SK-N-SH (cell line): ENCODE measurements around the gene PCNX2. TPM values are rescaled to one million over a fixed set of nuclear protein-coding genes. Genes with fewer than 3 reads are reported as not detected.

Source experiments
- CTCF ChIA-PET: fragments of 300-600, 350-600 bp; formaldehyde crosslinking; extraction: SDS; loops from one replicate; lab custom pipeline; 2021; lab: Yijun Ruan, JAX
- POLR2A ChIA-PET: fragments of 350-600 bp; sonication (Branson Sonifier 250); formaldehyde crosslinking; extraction: SDS; loops from one replicate; lab custom pipeline; 2020; ENCODE audit warnings: antibody characterized with exemption, inconsistent platforms; lab: Yijun Ruan, JAX
- DNase-seq: peaks from one replicate; pipeline ENCODE4 v3.0.0; 2012
- H2AFZ ChIP-seq: fragments of 200-600 bp; sonication (generic); 2 replicates; pipeline ENCODE4 v1.8.1; 2016; ENCODE audit warnings: antibody characterized with exemption, mild to moderate bottlenecking, low read depth
- H3F3A ChIP-seq: fragments of 200-600 bp; sonication (generic); replicated peaks from 2 replicates; pipeline ENCODE3; 2016; ENCODE audit warnings: antibody characterized with exemption, mild to moderate bottlenecking; ENCODE audit not compliant: insufficient read depth
- H3K27ac ChIP-seq, 2 experiments: fragments of 200-500 bp in 1 of 2; fragments of 200-600 bp in 1 of 2; sonication (Bioruptor generic) in 1 of 2; sonication (generic), shearing (Covaris generic) in 1 of 2; 2 replicates each; pipeline versions ENCODE4 v1.5.1 to v1.6.1; 2014 to 2016; ENCODE audit warnings: low read depth in 2 of 2, inconsistent platforms in 1 of 2, low read length in 1 of 2, mild to moderate bottlenecking in 1 of 2, mixed read lengths in 1 of 2
- H3K27me3 ChIP-seq: fragments of 200-600 bp; sonication (generic), shearing (Covaris generic); 2 replicates; pipeline ENCODE4 v1.6.1; 2016; ENCODE audit warnings: mixed run types; ENCODE audit not compliant: insufficient read depth
- H3K36me3 ChIP-seq, 2 experiments: fragments of 200-500 bp in 1 of 2; fragments of 200-600 bp in 1 of 2; sonication (Bioruptor generic) in 1 of 2; sonication (generic) in 1 of 2; replicated peaks in 1 of 2; 2 replicates each; pipeline versions ENCODE3 to v1.5.1; 2014 to 2016; ENCODE audit warnings: low read length in 1 of 2, mild to moderate bottlenecking in 1 of 2; ENCODE audit not compliant: insufficient read depth in 2 of 2, control insufficient read depth in 1 of 2
- H3K4me1 ChIP-seq, 2 experiments: fragments of 200-500 bp in 1 of 2; fragments of 200-600 bp in 1 of 2; sonication (Bioruptor generic) in 1 of 2; sonication (generic), shearing (Covaris generic) in 1 of 2; 2 replicates each; pipeline versions ENCODE4 v1.5.1 to v1.6.1; 2014 to 2016; ENCODE audit warnings: low read depth in 1 of 2, low read length in 1 of 2, mixed run types in 1 of 2; ENCODE audit not compliant: insufficient read depth in 2 of 2, control insufficient read depth in 1 of 2
- H3K4me2 ChIP-seq: fragments of 200-600 bp; sonication (generic), shearing (Covaris generic); 2 replicates; pipeline ENCODE4 v1.6.1; 2017; ENCODE audit warnings: mixed run types
- H3K4me3 ChIP-seq, 2 experiments: fragments of 200-500 bp in 1 of 2; fragments of 200-600 bp in 1 of 2; sonication (Bioruptor generic) in 1 of 2; sonication (generic), shearing (Covaris generic) in 1 of 2; 2 replicates each; pipeline versions ENCODE4 v1.5.1 to v1.8.1; 2014 to 2016; ENCODE audit warnings: low read depth in 2 of 2, inconsistent platforms in 1 of 2, low read length in 1 of 2, mild to moderate bottlenecking in 1 of 2, mixed read lengths in 1 of 2, moderate library complexity in 1 of 2
- H3K79me2 ChIP-seq: fragments of 200-600 bp; sonication (generic); 2 replicates; pipeline ENCODE4 v1.8.1; 2017; ENCODE audit warnings: mild to moderate bottlenecking; ENCODE audit not compliant: insufficient read depth
- H3K9ac ChIP-seq: fragments of 200-600 bp; sonication (generic); 2 replicates; pipeline ENCODE4 v1.6.1; 2017; ENCODE audit warnings: mixed run types
- H3K9me2 ChIP-seq: fragments of 200-600 bp; sonication (generic); 2 replicates; pipeline ENCODE4 v1.6.1; 2017; ENCODE audit warnings: mixed run types
- H3K9me3 ChIP-seq: fragments of 200-600 bp; sonication (generic); 2 replicates; pipeline ENCODE4 v1.6.1; 2017; ENCODE audit warnings: mixed run types, mild to moderate bottlenecking, moderate library complexity
- H4K20me1 ChIP-seq: fragments of 200-600 bp; sonication (generic); 2 replicates; pipeline ENCODE4 v1.6.1; 2017; ENCODE audit warnings: mild to moderate bottlenecking, mixed run types; ENCODE audit not compliant: insufficient read depth
- CHD2 ChIP-seq: fragments of 150-350 bp; IDR thresholded peaks from 2 replicates; pipeline ENCODE4 v1.6.1; 2018; ENCODE audit warnings: low read length; ENCODE audit not compliant: partially characterized antibody
- ELF1 ChIP-seq: IDR thresholded peaks from 2 replicates; pipeline ENCODE4 v1.4.0; 2012
- EP300 ChIP-seq, 2 experiments: IDR thresholded peaks; 2 replicates each; pipeline versions ENCODE4 v1.4.0 to v1.6.1; 2012; ENCODE audit warnings: borderline replicate concordance in 1 of 2, low read depth in 1 of 2, low read length in 1 of 2
- FOSL2 ChIP-seq: IDR thresholded peaks from 2 replicates; pipeline ENCODE4 v1.4.0; 2012; ENCODE audit warnings: low read depth, mild to moderate bottlenecking, moderate library complexity, borderline replicate concordance
- GABPA ChIP-seq: IDR thresholded peaks from 2 replicates; pipeline ENCODE4 v1.4.0; 2012; ENCODE audit warnings: low read depth, mild to moderate bottlenecking
- GATA2 ChIP-seq: sonication (generic); formaldehyde crosslinking; IDR thresholded peaks from 2 replicates; pipeline ENCODE4 v1.5.0; 2020; ENCODE audit warnings: mild to moderate bottlenecking, missing genetic modification reagents
- IRF3 ChIP-seq: fragments of 150-350 bp; IDR thresholded peaks from 2 replicates; pipeline ENCODE4 v1.6.1; 2016; ENCODE audit warnings: mild to moderate bottlenecking, low read depth, low read length
- MXI1 ChIP-seq: IDR thresholded peaks from 2 replicates; pipeline ENCODE4 v1.6.1; 2012; ENCODE audit warnings: mild to moderate bottlenecking, low read depth, low read length, improper control_type of control experiment
- NFIC ChIP-seq: IDR thresholded peaks from 2 replicates; pipeline ENCODE4 v1.4.0; 2012; ENCODE audit warnings: borderline replicate concordance
- NRF1 ChIP-seq: IDR thresholded peaks from 2 replicates; pipeline ENCODE4 v1.6.1; 2012; ENCODE audit warnings: low read depth, mild to moderate bottlenecking, low read length
- POLR2AphosphoS5 ChIP-seq: IDR thresholded peaks from 2 replicates; pipeline ENCODE4 v1.6.1; 2012; ENCODE audit warnings: low read depth, low read length
- RAD21 ChIP-seq: IDR thresholded peaks from 2 replicates; pipeline ENCODE4 v1.6.1; 2012; ENCODE audit warnings: mild to moderate bottlenecking, low read length
- RXRA ChIP-seq: IDR thresholded peaks from 2 replicates; pipeline ENCODE4 v1.4.0; 2012; ENCODE audit warnings: low read depth, mild to moderate bottlenecking, borderline replicate concordance
- SIN3A ChIP-seq: IDR thresholded peaks from 2 replicates; pipeline ENCODE4 v1.6.1; 2012; ENCODE audit warnings: low read depth, mild to moderate bottlenecking, low read length, moderate library complexity, borderline replicate concordance
- TAF1 ChIP-seq: IDR thresholded peaks from 2 replicates; pipeline ENCODE4 v1.6.1; 2012; ENCODE audit warnings: low read depth, mild to moderate bottlenecking, low read length, moderate library complexity, borderline replicate concordance
- TCF12 ChIP-seq: IDR thresholded peaks from 2 replicates; pipeline ENCODE4 v1.4.0; 2012
- TEAD4 ChIP-seq: IDR thresholded peaks from 2 replicates; pipeline ENCODE4 v1.4.0; 2012; ENCODE audit warnings: mild to moderate bottlenecking, borderline replicate concordance; ENCODE audit not compliant: insufficient read depth
- USF2 ChIP-seq: fragments of 150-350 bp; IDR thresholded peaks from 2 replicates; pipeline ENCODE4 v1.6.1; 2017; ENCODE audit warnings: antibody characterized with exemption, low read length, low read depth, borderline replicate concordance
- YY1 ChIP-seq: IDR thresholded peaks from 2 replicates; pipeline ENCODE4 v1.4.0; 2012; ENCODE audit warnings: low read depth, mild to moderate bottlenecking
- WGBS: methylation state at CpG from one replicate; pipeline ENCODE4 v1.1.6; 2017; ENCODE audit warnings: low lambda C conversion rate; 5-methylcytosine and 5-hydroxymethylcytosine counted together
- polyA plus RNA-seq, 3 experiments: library from polyadenylated mRNA; depleted of rRNA; stranded (reverse); fragments of >200 nt; gene quantifications; 2 replicates each; pipeline ENCODE4 v1.2.3, GENCODE V29; 2012
- TF ChIP-seq, protein P1 (sequence below): IDR thresholded peaks from 2 replicates; pipeline ENCODE4 v1.6.1; 2012; ENCODE audit warnings: mild to moderate bottlenecking, low read depth, low read length, moderate library complexity

PCNX2 gene
- polyA plus RNA-seq, 1 of the 3 experiments (the other 2 are of a cell fraction), result 10.6 TPM

DNA sequence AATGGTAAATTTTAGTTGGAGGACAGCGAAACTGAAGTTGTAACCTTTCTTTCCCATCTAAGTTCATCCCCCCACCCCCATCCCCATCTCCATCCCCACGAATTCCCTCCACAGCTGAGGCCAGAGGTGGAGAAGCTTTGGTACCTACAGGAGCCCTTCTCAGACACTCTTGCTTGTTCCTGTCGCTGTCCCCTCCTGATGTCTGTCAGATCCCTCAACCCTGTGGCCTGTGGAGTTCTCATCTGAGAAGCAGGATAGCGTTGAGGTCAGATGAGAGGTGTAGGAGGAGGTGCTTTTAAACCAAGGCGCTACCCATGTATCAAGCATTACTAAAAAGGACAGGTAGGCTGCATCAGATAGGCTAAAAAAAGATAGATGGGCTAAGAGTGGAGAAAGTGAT lies 344.3 kb downstream of the PCNX2 start:
- ChIA-PET CTCF (interaction anchor here (3.5 kb wide), 1 partner anchor 28 kb away, joined by 15 read pairs; no protein-coding TSS in a partner anchor), POLR2A (no interaction called here)
- Histone ChIP-seq H3K9me2 (no peaks in the 10 kb centered on the region), H3K36me3 (peaks cover 0 to 3% of the 10 kb centered on the region in 2 experiments), H3K9me3 (no peaks in the 10 kb centered on the region), H3K9ac (peak overlapping the region; percentile 67), H3K4me2 (peak overlapping the region; percentile 83), H3K27ac (peak overlapping the region in 1 of 2 experiments; percentile 96; a peak in 1 of 4 replicates), H3F3A (no peaks in the 10 kb centered on the region), H2AFZ (peak overlapping the region; percentile 95), H3K4me3 (peak overlapping the region; percentile 81 to 87), H3K27me3 (no peaks in the 10 kb centered on the region), H3K4me1 (peaks cover 0 to 20% of the 10 kb centered on the region in 2 experiments; a peak in 3 of 4 replicates), H4K20me1 (no peaks in the 10 kb centered on the region), H3K79me2 (peaks cover 4% of the 10 kb centered on the region; the same call in 1 of the 2 replicates)
- TF ChIP-seq, protein P1, sequence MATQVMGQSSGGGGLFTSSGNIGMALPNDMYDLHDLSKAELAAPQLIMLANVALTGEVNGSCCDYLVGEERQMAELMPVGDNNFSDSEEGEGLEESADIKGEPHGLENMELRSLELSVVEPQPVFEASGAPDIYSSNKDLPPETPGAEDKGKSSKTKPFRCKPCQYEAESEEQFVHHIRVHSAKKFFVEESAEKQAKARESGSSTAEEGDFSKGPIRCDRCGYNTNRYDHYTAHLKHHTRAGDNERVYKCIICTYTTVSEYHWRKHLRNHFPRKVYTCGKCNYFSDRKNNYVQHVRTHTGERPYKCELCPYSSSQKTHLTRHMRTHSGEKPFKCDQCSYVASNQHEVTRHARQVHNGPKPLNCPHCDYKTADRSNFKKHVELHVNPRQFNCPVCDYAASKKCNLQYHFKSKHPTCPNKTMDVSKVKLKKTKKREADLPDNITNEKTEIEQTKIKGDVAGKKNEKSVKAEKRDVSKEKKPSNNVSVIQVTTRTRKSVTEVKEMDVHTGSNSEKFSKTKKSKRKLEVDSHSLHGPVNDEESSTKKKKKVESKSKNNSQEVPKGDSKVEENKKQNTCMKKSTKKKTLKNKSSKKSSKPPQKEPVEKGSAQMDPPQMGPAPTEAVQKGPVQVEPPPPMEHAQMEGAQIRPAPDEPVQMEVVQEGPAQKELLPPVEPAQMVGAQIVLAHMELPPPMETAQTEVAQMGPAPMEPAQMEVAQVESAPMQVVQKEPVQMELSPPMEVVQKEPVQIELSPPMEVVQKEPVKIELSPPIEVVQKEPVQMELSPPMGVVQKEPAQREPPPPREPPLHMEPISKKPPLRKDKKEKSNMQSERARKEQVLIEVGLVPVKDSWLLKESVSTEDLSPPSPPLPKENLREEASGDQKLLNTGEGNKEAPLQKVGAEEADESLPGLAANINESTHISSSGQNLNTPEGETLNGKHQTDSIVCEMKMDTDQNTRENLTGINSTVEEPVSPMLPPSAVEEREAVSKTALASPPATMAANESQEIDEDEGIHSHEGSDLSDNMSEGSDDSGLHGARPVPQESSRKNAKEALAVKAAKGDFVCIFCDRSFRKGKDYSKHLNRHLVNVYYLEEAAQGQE, result peak; percentile 88
- no peak for TF ChIP-seq YY1
- no peak for TF ChIP-seq NFIC
- TF ChIP-seq RAD21, result no peak
- TF ChIP-seq SIN3A, result 0 out of 2 replicates have a peak, but pooled peaks have one; percentile 36
- no peak for TF ChIP-seq FOSL2
- DNase-seq, result peak; percentile 27
- 30% methylated on average over 5 of the region's 5 CpGs for WGBS

DNA sequence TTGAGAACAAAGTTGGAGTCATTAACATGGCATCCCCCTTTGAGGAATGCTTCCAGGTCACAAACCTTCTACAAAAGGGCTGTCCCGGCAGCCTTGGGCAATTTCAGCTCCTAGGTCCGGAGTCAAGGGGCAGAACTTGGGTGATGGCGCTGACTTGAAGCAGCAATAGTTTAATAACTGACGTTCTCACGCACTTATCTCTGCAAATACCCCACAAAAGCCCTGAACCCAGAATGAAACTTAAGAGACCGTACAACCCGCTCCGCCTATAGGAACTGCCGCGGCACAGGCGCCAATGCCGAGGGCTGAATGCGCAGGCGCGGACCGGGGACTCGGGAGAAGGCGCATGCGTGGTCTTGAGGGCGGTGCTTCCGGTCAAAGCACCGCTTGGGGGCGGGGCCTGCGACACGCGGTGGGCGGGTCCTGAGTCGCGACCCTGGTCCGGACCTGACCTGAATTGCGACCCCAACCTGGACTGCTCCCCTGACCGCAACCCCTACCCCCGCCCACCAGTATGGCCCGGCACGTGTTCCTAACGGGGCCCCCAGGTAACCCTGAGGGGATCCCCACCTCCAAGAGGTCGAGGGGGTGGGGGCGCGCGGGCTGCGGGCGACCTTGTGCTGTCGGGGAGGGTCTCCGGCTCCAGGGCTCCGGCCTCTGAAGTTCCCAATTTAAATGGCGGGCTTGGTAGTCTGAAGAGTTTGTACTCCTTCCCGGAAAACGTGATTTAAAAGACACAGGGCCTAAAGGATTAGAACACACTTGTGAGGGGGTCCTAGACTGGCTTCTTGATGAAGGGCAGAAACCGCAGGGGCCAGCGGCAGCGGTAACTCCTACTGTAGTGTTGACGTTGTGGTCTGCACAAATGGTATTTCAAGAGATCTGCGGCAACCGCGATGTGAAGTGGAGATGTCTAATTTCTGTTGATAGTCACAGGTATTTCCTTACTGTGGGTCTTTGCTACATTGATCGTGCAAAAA lies 345.0 kb downstream of the PCNX2 start, which contains the start of gene NTPCR:
Gene NTPCR (plus strand): TSS at position 415 of the 980 bp plus-strand sequence. CDS start 100 bp downstream, at position 515.
- Histone ChIP-seq H3K36me3 (peaks cover 0 to 2% of the 10 kb centered on the region in 2 experiments), H3K4me2 (peak within 1 kb of the TSS; percentile 83), H3K9me3 (no peaks in the 10 kb centered on the region), H4K20me1 (no peaks in the 10 kb centered on the region), H3F3A (no peaks in the 10 kb centered on the region), H3K4me3 (peak within 1 kb of the TSS; percentile 81 to 87), H3K4me1 (peaks cover 0 to 20% of the 10 kb centered on the region in 2 experiments; a peak in 3 of 4 replicates), H3K27me3 (no peaks in the 10 kb centered on the region), H2AFZ (peak within 1 kb of the TSS; percentile 95), H3K9me2 (no peaks in the 10 kb centered on the region), H3K79me2 (0 out of 2 replicates have a peak, but pooled peaks cover 4% of the 10 kb centered on the region), H3K27ac (peak within 1 kb of the TSS; percentile 70 to 96), H3K9ac (peak within 1 kb of the TSS; percentile 67)
- DNase-seq, result peak; percentile 98
- ChIA-PET POLR2A (no interaction called here), CTCF (no interaction called here)
- 3% methylated on average over 30 of the region's 56 CpGs for whole genome bisulfite sequencing
- no peak for TF ChIP-seq SIN3A
- TF ChIP-seq GATA2, result no peak
- TF ChIP-seq GABPA, result peak; percentile 74
- no peak for TF ChIP-seq EP300 (IDR thresholded peaks at IDR 0.05; ENCODE audit: borderline replicate concordance in 1 of 2, low read depth in 1 of 2, low read length in 1 of 2)
- TF ChIP-seq FOSL2, result 0 out of 2 replicates have a peak, but pooled peaks have one; percentile 13
- TF ChIP-seq RXRA, result no peak
- peak; percentile 30 for TF ChIP-seq MXI1
- no peak for TF ChIP-seq TEAD4
- TF ChIP-seq TCF12, result no peak
- TF ChIP-seq NRF1, result peak; percentile 68
- TF ChIP-seq USF2, result no peak
- peak; percentile 7 for TF ChIP-seq CHD2
- no peak; the same call in 1 of the 2 replicates for TF ChIP-seq ELF1
- TF ChIP-seq IRF3, result no peak
- TF ChIP-seq POLR2AphosphoS5, result peak; percentile 97
- TF ChIP-seq TAF1, result peak; percentile 79
- peak; percentile 87 for TF ChIP-seq YY1
